Esophagus muscularis mucosa (tissue), 4 donors: ENCODE measurements around the gene UBAC2. TPM values are rescaled to one million over a fixed set of nuclear protein-coding genes. Genes with fewer than 3 reads are reported as not detected.

Source experiments
- DNase-seq: peaks from one replicate; pipeline ENCODE4 v3.0.0-alpha.2; 2017; ENCODE audit errors: extremely low spot score
- H3K27ac ChIP-seq, 4 donors: fragments of 200-600 bp; sonication (generic); replicated peaks in 1 of 4; 1 replicate in 3 of 4; 2 replicates in 1 of 4; pipeline ENCODE4 v1.5.1; 2016 to 2019; ENCODE audit warnings: mild to moderate bottlenecking in 1 of 4
- H3K27me3 ChIP-seq, 4 donors: fragments of 200-600 bp; sonication (generic); one replicate each; pipeline versions ENCODE4 v1.5.1 to v1.6.0; 2016 to 2019
- H3K36me3 ChIP-seq, 4 donors: fragments of 200-600 bp; sonication (generic); one replicate each; pipeline ENCODE4 v1.5.1; 2016 to 2019
- H3K4me1 ChIP-seq, 4 donors: fragments of 200-600 bp; sonication (generic); one replicate each; pipeline ENCODE4 v1.5.1; 2016 to 2019
- H3K4me3 ChIP-seq, 4 donors: fragments of 200-600 bp; sonication (generic); 1 replicate in 2 of 4; 2 replicates in 2 of 4; pipeline ENCODE4 v1.5.1; 2016 to 2019; ENCODE audit warnings: mild to moderate bottlenecking in 4 of 4, moderate library complexity in 1 of 4
- H3K9me3 ChIP-seq, 4 donors: fragments of 200-600 bp; sonication (generic); 1 replicate in 3 of 4; 2 replicates in 1 of 4; pipeline ENCODE4 v1.5.1; 2016 to 2019
- EP300 ChIP-seq: sonication (generic); formaldehyde crosslinking; IDR thresholded peaks from one replicate; pipeline ENCODE4 v1.6.1; 2017; ENCODE audit warnings: antibody characterized with exemption
- POLR2A ChIP-seq: fragments of 450-650 bp; IDR thresholded peaks from one replicate; pipeline ENCODE4 v1.6.1; 2017; ENCODE audit warnings: antibody characterized with exemption, moderate library complexity, mild to moderate bottlenecking, low read depth
- POLR2AphosphoS5 ChIP-seq, 2 donors: sonication (generic); formaldehyde crosslinking; IDR thresholded peaks; one replicate each; pipeline ENCODE4 v1.6.1; 2017; ENCODE audit warnings: antibody characterized with exemption in 2 of 2
- WGBS: methylation state at CpG from one replicate; pipeline ENCODE4 v1.1.5; 2018; 5-methylcytosine and 5-hydroxymethylcytosine counted together
- intact Hi-C: fragments of 100-400 bp; cut with DNase I; formaldehyde crosslinking; loops from one replicate; pipeline ENCODE4 v1.15.1; 2023
- total RNA-seq, 4 donors: library from RNA; depleted of rRNA; stranded (reverse); fragments of >200 nt; gene quantifications; one replicate each; pipeline versions ENCODE4 v1.1.0 to v1.2.1, GENCODE V29; 2016
- TF ChIP-seq, protein P1 (sequence below), 3 experiments: fragments of 200-600 bp in 2 of 3; fragments of 450-650 bp in 1 of 3; sonication (generic) in 2 of 3; IDR thresholded peaks; one replicate each; pipeline ENCODE4 v1.5.1; 2017 to 2019; ENCODE audit warnings: antibody characterized with exemption in 3 of 3, mild to moderate bottlenecking in 2 of 3, moderate library complexity in 1 of 3

Gene UBAC2
- total RNA-seq, 4 donors from 2014 or later, result 42.6 to 62.1 (median 50.9) TPM

DNA sequence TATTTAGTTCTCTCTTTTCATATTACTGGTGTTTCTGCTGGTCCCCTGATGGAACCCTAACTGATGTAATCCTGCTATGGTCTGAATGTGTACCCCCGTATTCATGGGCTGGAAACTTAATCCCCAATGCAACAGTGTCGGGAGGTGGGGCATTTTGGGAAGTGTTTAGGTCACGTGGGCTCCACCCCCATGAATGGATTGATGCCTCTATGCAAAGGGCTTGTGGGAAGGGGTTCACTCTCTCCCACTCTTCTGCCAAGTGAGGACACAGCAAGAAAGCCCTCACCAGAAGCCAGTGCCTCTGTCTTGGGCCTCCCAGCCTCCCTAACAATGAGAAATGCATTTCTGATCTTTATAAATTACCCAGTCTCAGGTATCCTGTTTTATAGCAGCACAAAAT, 21.2 kb upstream of the UBAC2 start:
- Histone ChIP-seq H3K4me1 (peaks cover 0 to 7% (median 7%) of the 10 kb centered on the region in 4 donors), H3K4me3 (no peak overlapping the region), H3K36me3 (no peaks in the 10 kb centered on the region), H3K27me3 (peaks cover 0 to 14% (median 0%) of the 10 kb centered on the region in 4 donors), H3K27ac (no peak overlapping the region), H3K9me3 (peaks cover 0 to 5% (median 0%) of the 10 kb centered on the region in 4 donors)
- TF ChIP-seq, protein P1, sequence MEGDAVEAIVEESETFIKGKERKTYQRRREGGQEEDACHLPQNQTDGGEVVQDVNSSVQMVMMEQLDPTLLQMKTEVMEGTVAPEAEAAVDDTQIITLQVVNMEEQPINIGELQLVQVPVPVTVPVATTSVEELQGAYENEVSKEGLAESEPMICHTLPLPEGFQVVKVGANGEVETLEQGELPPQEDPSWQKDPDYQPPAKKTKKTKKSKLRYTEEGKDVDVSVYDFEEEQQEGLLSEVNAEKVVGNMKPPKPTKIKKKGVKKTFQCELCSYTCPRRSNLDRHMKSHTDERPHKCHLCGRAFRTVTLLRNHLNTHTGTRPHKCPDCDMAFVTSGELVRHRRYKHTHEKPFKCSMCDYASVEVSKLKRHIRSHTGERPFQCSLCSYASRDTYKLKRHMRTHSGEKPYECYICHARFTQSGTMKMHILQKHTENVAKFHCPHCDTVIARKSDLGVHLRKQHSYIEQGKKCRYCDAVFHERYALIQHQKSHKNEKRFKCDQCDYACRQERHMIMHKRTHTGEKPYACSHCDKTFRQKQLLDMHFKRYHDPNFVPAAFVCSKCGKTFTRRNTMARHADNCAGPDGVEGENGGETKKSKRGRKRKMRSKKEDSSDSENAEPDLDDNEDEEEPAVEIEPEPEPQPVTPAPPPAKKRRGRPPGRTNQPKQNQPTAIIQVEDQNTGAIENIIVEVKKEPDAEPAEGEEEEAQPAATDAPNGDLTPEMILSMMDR (IDR thresholded peaks at IDR 0.05), result no peak
- TF ChIP-seq POLR2A (no peak), EP300 (no peak), POLR2AphosphoS5 (IDR thresholded peaks at IDR 0.05) (no peak)
- intact Hi-C loops, result no loop called here
- peak; percentile 24 for DNase-seq
- 82% methylated on average over 3 of the region's 3 CpGs for WGBS

DNA sequence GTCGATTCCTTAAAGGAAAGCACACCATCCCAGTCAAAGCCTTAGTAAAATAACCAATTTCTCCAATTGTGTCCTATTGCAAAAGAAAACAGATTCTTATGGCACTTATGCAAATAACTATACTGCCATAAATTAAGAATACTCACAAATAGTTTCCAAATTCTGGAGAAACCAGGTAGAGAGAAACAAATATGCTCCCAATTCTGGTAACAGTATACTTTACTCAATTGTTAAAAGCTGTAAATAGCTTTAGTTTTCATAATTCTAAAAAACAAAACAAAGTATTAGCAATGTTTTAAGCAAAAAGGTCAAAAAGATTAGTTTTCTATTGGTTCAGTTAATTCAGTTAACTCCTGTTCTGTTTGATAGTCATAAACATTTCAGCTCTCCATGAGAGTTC, 18.2 kb upstream of the UBAC2 start:
- intact Hi-C loops, result no loop called here
- no peak for TF ChIP-seq POLR2AphosphoS5 (IDR thresholded peaks at IDR 0.05)
- TF ChIP-seq, protein P1 (IDR thresholded peaks at IDR 0.05), result no peak
- no peak for TF ChIP-seq EP300
- TF ChIP-seq POLR2A, result no peak
- 94% methylated on average over 1 of the region's 1 CpG for WGBS
- Histone ChIP-seq H3K36me3 (no peaks in the 10 kb centered on the region), H3K27ac (no peak overlapping the region), H3K27me3 (no peaks in the 10 kb centered on the region), H3K4me1 (no peaks in the 10 kb centered on the region), H3K4me3 (no peak overlapping the region), H3K9me3 (peaks cover 0 to 5% (median 0%) of the 10 kb centered on the region in 4 donors)
- DNase-seq, result no peak

DNA sequence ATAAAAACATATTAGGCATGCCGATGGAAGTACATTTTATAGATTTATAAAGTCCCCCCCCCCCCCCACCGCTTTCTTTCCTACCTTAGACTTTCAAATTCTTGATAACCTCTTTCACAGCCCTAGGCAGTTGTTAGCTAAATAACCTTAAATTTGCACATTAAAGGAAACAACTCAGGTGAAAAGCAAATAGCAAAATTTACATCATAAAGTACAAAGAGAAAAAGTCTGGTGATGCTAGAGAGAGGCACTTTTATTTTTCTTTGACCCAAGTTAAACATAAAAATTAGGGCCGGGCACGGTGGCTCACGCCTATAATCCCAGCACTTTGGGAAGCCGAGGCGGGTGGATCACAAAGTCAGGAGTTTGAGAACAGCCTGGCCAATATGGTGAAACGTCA, 15.0 kb upstream of the UBAC2 start:
- H3K27ac ChIP-seq, result no peak overlapping the region
- no peaks in the 10 kb centered on the region for H3K36me3 ChIP-seq
- H3K4me3 ChIP-seq, result no peak overlapping the region
- intact Hi-C loops, result no loop called here
- 85% methylated on average over 8 of the region's 8 CpGs for WGBS
- no peak for TF ChIP-seq EP300
- no peak for DNase-seq
- H3K27me3 ChIP-seq, result no peaks in the 10 kb centered on the region
- peaks cover 0 to 5% (median 0%) of the 10 kb centered on the region in 4 donors for H3K9me3 ChIP-seq
- peaks cover 0 to 18% (median 12%) of the 10 kb centered on the region in 4 donors for H3K4me1 ChIP-seq

DNA sequence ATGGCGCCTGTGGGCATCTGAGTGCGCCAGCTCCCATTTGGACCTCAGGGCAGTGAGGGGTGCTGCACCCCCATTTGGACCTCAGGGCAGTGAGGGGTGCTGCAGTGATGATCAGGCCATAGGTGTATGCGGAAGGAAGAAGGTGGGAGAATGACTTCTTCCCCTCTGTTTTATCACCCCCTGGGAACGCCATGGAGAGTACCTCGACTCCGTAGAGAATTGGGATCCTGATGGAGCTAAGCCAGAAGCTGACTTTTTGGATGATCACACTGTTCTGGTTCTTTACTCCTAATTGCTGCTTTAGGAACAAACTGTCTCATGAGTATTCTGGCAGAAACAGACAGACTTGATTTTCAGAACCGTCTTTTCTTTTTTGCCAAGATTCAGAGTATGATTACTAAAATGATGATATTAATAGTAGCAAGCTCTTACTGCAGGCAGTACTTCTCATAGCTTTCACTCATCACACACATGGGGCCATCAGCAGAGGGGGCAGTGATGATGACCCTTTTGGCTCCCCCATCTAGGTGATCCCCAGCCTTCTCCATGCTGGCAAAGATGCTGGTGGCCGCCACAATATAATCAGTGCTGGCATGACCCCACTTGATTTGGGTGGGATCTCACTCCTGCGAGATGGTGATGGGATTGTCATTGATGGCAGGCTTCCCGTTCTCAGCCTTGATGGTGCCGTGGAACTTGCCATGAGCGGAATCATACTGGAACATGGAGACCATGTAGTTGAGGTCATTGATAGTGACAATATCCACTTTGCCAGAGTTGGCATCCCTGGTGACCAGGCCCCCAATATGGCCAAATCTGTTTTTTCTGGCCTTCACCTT, 10.3 kb upstream of the UBAC2 start:
- 82% methylated on average over 12 of the region's 12 CpGs for WGBS
- TF ChIP-seq, protein P1 (IDR thresholded peaks at IDR 0.05), result no peak
- no peak overlapping the region for H3K4me3 ChIP-seq
- peak overlapping the region in 3 of 4 donors; percentile 31 to 47 (median 36) for H3K27ac ChIP-seq
- H3K36me3 ChIP-seq, result no peaks in the 10 kb centered on the region
- no peaks in the 10 kb centered on the region for H3K9me3 ChIP-seq
- no peak for DNase-seq
- intact Hi-C loops, result no loop called here
- peaks cover 0 to 35% (median 27%) of the 10 kb centered on the region in 4 donors for H3K4me1 ChIP-seq
- H3K27me3 ChIP-seq, result no peaks in the 10 kb centered on the region

DNA sequence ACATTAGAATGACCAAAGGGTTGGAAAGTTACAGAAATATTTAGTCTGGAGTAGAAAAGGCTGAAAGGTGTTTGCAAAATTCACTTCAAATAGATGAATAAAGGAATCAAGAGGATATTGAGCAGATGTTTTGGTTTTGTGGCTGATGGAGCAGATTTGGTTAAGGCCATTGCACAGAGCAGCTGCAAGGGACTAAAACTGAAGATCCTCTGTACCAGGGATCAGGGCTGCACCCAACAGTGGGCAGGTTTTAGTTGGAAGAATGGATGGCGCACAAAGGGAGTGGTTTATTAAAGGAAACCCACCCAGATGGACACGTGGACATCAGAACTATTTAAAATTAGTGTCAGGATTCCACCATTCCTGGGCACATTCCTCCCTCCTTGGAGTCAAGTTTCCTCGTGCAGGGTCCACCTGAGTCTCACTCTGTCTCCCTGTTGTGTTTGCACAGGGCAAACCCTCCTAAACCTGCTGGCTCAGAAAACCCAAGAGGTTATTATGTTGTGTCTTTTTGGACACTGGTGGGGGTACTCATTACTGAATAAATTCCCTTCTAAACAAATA, 9.2 kb upstream of the UBAC2 start:
- DNase-seq, result no peak
- H3K36me3 ChIP-seq, result no peaks in the 10 kb centered on the region
- H3K4me1 ChIP-seq, result peaks cover 0 to 35% (median 27%) of the 10 kb centered on the region in 4 donors
- intact Hi-C loops, result no loop called here
- 51% methylated on average over 3 of the region's 3 CpGs for WGBS
- TF ChIP-seq POLR2A (no peak), EP300 (no peak), POLR2AphosphoS5 (IDR thresholded peaks at IDR 0.05) (no peak)
- TF ChIP-seq, protein P1 (IDR thresholded peaks at IDR 0.05), result no peak
- H3K27ac ChIP-seq, result no peak overlapping the region
- H3K9me3 ChIP-seq, result no peaks in the 10 kb centered on the region
- no peak overlapping the region for H3K4me3 ChIP-seq
- no peaks in the 10 kb centered on the region for H3K27me3 ChIP-seq
